ENCODE data around the gene TMED4.

DNA sequence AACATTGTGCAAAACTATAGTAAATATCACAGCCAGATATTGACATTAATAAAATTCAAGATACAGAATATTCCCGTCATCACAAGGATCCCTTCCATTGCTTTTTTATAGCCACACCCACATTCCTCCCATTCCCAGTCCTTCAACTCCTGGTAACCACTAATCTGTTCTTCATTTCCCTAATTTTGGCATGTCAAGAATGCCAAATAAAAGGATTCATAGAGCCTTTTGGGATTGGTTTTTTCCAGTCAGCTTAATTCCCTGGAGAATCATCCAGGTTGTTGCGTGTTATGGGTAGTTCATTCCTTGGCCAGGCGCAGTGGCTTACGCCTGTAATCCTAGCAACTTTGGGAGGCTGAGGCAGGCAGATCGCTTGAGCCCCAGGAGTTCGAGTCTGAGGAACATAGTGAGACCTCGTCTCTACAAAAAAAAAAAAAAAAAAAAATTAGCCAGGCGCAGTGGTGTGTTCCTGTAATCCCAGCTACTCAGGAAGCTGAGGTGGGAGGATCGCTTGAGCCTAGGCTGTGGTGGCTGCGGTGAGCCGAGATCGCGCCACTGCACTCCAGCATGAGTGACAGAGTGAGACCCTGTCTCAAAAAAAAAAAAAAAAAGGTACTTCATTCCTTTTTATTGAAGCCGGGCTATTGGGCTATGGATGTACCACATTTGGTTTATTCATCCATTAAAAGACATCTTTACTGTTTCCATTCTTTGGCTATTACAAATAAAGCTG is 27.1 kb upstream of the TMED4 start:
- TF ChIP-seq, protein P1, sequence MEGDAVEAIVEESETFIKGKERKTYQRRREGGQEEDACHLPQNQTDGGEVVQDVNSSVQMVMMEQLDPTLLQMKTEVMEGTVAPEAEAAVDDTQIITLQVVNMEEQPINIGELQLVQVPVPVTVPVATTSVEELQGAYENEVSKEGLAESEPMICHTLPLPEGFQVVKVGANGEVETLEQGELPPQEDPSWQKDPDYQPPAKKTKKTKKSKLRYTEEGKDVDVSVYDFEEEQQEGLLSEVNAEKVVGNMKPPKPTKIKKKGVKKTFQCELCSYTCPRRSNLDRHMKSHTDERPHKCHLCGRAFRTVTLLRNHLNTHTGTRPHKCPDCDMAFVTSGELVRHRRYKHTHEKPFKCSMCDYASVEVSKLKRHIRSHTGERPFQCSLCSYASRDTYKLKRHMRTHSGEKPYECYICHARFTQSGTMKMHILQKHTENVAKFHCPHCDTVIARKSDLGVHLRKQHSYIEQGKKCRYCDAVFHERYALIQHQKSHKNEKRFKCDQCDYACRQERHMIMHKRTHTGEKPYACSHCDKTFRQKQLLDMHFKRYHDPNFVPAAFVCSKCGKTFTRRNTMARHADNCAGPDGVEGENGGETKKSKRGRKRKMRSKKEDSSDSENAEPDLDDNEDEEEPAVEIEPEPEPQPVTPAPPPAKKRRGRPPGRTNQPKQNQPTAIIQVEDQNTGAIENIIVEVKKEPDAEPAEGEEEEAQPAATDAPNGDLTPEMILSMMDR (IDR thresholded peaks at IDR 0.05; ENCODE audit: low read depth, low read length, missing input control), result no peak
- TF ChIP-seq, protein P2, sequence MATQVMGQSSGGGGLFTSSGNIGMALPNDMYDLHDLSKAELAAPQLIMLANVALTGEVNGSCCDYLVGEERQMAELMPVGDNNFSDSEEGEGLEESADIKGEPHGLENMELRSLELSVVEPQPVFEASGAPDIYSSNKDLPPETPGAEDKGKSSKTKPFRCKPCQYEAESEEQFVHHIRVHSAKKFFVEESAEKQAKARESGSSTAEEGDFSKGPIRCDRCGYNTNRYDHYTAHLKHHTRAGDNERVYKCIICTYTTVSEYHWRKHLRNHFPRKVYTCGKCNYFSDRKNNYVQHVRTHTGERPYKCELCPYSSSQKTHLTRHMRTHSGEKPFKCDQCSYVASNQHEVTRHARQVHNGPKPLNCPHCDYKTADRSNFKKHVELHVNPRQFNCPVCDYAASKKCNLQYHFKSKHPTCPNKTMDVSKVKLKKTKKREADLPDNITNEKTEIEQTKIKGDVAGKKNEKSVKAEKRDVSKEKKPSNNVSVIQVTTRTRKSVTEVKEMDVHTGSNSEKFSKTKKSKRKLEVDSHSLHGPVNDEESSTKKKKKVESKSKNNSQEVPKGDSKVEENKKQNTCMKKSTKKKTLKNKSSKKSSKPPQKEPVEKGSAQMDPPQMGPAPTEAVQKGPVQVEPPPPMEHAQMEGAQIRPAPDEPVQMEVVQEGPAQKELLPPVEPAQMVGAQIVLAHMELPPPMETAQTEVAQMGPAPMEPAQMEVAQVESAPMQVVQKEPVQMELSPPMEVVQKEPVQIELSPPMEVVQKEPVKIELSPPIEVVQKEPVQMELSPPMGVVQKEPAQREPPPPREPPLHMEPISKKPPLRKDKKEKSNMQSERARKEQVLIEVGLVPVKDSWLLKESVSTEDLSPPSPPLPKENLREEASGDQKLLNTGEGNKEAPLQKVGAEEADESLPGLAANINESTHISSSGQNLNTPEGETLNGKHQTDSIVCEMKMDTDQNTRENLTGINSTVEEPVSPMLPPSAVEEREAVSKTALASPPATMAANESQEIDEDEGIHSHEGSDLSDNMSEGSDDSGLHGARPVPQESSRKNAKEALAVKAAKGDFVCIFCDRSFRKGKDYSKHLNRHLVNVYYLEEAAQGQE (IDR thresholded peaks at IDR 0.05), result no peak
- TF ChIP-seq JUND (IDR thresholded peaks at IDR 0.05) (no peak), TAF1 (conservative IDR thresholded peaks at IDR 0.05) (no peak), FOXA2 (IDR thresholded peaks at IDR 0.05) (no peak), SP1 (IDR thresholded peaks at IDR 0.05) (no peak), HNF4G (IDR thresholded peaks at IDR 0.05) (no peak), YY1 (IDR thresholded peaks at IDR 0.05) (no peak)
- TF ChIP-seq, protein P3, sequence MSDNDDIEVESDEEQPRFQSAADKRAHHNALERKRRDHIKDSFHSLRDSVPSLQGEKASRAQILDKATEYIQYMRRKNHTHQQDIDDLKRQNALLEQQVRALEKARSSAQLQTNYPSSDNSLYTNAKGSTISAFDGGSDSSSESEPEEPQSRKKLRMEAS (IDR thresholded peaks at IDR 0.05), result no peak
- TF ChIP-seq, protein P4, sequence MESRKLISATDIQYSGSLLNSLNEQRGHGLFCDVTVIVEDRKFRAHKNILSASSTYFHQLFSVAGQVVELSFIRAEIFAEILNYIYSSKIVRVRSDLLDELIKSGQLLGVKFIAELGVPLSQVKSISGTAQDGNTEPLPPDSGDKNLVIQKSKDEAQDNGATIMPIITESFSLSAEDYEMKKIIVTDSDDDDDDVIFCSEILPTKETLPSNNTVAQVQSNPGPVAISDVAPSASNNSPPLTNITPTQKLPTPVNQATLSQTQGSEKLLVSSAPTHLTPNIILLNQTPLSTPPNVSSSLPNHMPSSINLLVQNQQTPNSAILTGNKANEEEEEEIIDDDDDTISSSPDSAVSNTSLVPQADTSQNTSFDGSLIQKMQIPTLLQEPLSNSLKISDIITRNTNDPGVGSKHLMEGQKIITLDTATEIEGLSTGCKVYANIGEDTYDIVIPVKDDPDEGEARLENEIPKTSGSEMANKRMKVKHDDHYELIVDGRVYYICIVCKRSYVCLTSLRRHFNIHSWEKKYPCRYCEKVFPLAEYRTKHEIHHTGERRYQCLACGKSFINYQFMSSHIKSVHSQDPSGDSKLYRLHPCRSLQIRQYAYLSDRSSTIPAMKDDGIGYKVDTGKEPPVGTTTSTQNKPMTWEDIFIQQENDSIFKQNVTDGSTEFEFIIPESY (IDR thresholded peaks at IDR 0.05), result no peak
